ENCODE results near the gene KCNB1.
"Not testable (repeated sequence)": the region's sequence is repeated elsewhere in the genome, so short reads cannot be mapped to it uniquely, and the experiment has no call there.

Gene KCNB1

DNA sequence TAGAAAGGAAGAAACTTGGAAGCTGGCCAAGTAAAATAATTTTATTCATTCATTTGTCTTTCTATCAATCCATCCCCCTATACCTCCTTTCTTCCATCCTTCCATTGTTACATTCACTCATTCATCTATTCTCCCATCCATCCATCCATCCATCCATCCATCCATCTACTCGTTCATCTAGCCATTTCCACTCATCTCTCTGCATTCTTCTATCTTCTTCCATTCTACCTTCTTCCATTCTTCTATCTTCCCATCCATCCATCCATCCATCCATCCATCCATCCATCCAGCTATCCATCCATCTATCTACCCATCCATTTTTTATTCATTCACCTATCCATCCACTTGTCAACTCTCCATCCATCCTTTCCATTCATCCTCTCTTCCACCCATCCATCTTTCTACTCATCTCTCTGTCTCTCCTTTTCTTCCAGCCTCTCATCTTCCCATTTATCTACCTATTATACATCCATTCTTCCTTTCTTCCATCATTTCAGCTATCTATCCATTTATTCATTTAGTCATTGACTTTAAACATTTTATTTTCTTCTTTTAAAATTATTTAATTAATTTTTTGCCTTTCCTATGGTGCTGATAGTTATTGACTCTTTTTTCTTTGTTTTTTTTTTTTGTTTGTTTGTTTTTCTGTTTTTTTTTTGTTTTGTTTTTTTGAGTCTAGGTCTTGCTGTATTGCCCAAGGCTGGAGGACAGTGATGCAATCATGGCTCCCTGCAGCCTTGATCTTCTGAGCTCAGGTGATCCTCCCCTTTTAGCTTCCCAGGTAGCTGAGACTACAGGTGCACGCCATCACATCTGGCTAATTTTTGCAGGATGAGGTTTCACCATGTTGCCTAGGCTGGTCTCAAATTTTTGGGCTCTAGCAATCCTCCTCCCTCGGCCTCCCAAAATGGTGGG, 151.5 kb downstream of the KCNB1 start:
- DNase-seq: no peak

DNA sequence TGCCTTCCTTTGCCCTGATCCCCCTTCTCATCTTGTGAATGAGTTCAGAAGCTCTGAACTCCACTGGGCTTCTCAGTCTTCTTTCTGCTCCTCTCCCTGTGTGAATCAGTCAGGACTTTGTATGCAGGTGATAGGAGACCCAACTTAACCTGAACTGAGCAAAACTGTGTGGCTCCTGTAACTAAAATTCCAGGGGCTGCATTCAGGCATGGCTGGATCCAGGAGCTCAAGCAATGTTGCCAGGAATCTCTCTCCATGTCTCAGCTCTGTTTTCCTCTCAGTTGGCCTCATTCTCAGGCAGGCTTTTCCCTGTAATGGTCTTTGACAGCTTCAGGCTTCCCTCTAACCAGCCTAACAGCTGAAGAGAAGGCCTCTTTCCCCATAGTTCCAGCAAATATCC, 153.7 kb downstream of the KCNB1 start:
- DNase-seq: no peak

DNA sequence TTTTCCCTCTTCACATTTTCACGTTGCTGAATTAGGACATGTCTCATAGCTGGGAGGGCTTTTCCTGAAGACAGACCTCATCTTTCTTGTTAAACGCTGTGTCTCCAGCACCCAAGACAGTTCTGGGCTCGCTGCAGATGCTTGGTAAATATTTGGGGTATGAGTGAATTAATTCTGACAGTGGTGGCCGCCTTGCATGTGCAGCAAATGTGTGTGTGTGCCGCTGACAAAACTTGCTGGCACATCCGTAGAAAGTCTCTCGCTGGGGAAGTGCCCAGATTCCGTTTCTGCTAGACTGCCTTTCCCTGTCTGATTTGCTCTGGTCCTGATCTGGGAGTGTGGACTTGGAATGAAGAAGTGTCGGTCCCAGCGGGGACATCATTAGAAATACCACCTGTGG, 156.4 kb downstream of the KCNB1 start:
- no peak for DNase-seq

DNA sequence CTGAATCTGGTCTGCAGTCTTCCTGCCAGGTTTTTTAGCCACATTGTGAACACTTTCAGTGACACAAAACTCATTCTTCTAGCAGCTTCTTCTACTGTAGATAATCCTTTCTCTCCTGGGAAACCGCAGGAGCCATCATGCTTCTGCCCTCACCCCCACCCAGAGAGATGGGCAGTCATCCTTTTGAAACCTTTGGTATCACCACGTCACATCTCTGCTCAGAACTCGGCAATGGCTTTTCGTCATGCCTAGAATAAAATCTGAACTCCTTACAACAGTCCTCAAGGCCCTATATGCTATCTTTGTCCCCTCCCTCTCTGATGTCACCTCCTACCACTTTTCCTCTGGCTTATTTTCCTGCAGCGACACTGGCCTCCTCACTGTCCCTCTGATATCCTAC, 158.2 kb downstream of the KCNB1 start:
- no peak for DNase-seq

DNA sequence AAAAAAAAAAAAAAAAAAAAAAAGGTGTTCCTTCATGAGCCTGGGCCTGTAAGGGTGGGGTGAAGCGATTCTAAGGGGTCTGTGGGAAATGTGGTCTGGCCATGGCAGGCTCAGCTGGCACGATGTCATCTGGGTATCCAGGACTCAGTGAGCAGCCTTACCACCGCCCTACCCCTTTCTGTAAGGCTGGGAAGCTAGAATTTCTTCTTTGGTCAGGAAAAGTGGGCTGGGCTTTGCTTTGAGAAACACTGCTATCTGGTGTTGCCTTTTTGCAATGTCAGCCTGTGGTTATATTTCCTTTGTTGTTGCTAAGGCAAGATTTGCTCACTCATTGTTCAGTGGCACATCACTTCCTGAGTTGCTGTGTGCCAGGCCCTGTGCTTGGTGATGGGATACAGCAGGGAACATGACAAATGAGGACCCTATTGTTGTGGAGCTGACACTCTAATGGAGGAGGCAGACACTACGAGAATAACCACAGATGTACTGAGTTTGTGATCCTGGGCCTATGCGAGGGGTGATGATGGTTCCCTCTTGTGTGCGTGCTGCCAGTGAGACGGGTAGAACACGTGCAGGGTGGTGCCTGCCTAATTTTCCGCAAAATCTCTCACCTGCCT, 158.7 kb downstream of the KCNB1 start:
- DNase-seq: peak in 4 of 56 donors; percentile 12 to 31 (median 21)

DNA sequence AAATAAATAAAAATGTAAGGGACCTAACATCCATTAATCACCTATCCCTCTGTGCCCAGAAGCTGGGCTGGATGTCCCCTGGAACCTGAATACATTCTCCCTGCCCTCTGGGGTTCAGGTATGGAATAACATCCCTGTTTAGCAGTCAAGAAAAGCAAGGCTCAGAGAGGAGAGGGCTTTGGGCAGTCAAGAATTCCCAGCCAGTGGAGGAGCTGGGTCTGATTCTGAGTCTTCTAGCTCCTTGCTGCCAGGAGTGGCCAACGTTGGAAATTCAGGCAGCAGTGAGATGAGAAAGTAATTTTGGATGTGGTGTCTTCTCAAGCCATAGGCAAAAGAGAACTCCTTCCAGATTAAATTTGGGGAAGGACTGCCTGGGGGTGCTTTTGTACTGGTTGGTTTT, 162.0 kb downstream of the KCNB1 start:
- peak in 4 of 56 donors; percentile 8 to 16 (median 10) for DNase-seq

DNA sequence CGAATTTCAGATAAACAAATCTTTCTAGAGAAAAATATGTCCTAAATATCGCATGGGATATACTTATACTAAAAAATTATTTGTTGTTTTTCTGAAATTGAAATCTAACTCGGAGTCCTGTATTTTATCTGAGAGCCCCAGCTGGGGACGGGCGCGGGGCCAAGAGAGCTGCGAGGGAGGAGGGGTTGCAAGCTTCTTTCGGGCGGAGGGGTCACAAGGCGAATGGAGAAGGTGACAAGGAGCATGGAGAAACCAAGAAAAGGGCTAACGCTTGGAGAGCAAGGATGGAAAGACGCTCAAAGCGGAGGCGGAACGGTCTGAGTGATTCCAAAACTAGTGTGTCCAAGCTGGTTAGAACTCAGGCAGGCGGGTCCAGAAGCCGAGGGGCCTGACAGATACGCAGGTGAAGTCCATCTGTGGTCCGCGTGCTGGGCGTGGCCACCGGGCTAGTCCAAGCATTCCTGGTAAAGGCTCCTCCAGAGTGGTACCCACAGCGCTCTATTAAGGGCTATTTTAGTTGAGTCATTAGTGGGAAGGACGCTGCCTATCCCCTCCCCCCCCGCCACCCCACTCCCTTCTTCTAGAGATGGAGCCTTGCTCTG, 163.2 kb downstream of the KCNB1 start:
- DNase-seq: no peak

DNA sequence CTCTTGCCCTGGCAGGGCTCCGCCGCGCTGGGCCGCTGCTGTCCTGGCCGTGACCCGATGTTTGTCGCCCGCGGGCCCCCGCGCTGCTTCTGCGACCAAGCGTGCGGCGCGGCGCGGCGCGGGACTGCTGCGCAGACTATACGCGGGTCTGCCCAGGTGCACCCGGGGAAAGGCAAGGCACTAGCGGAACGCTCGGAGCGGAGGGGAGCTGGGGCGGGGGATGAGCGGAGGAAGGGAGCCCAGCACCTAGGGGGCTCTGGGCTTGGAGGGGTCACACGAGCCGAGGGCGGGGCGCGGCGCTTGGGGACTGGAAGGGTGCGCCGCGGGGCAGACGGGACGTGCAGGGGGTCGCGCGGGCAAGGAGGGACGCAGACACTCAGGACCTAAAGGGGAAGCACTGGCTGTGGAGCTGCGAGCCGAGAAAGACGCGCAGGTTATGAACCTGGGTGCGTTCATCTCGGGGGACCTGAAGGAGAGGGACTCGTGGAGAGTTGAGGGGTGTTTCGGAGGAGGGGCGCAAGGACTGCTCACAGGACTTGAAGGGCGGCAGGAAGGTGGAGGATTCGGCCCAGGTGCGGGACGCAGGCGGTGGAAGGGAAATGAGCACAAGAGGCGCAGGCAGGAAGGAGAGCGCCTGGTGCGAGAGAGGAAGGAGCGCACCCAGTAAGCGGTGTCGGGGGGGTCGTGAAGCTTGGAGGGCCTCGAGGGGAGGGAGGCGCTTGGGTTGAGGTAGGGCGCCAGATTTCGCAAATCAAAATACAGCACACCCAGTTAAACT, 163.8 kb downstream of the KCNB1 start:
- DNase-seq: peak in 2 of 56 donors; percentile 5 to 26

DNA sequence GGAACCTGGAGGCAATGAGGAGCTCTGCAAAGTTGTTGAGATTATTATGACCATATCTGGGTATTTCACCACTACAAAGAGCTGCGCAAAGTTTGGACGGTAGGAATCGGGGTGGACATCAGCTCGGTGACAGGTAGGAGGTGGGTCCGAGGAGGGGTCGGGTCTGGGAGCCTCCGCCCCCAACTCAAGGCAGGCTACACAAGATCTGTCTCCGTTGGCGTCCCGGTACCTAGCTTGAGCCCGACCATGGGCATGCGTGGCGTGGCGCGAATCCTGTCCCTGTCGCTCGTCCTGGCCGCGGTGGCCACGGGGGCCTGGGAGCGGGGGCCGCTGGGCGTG, 164.4 kb downstream of the KCNB1 start:
- DNase-seq: peak in 1 of 56 donors; percentile 9

DNA sequence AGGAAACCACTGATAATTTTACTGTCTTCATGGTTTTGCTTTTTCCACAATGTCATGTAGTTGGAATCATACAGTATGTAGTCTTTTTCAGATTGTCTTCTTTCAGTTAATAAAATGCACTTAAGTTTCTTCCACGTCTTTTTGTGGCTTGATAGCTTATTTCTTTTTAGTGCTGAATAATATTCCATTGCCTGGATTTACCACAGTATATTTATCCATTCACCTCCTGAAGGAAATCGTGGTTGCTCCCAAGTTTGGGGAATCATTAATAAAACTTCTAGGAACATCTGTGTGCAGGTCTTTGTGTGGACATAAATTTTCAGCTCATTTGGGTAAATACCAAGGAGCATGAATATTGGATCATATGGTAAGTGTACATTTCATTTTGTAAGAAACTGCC, 165.8 kb downstream of the KCNB1 start:
- DNase-seq: no peak

DNA sequence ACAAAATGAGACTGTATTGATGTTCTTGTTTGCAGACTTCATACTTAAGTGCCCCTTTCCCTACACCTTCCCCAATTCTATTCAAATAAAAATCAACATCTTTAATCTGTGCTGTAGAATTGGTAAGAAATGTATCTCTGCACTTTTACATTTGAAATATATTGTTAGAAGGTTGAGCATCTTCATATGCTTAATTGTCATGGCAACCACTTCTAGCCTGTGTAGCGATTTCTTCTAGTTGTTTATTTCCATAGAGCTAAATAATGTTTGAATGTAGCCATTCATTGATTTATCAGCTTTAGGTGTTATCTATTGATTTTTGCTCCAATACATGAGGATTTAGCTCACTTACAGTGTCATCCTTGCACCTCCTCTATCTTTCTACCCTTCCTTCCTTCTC, 166.9 kb downstream of the KCNB1 start:
- DNase-seq: no peak

DNA sequence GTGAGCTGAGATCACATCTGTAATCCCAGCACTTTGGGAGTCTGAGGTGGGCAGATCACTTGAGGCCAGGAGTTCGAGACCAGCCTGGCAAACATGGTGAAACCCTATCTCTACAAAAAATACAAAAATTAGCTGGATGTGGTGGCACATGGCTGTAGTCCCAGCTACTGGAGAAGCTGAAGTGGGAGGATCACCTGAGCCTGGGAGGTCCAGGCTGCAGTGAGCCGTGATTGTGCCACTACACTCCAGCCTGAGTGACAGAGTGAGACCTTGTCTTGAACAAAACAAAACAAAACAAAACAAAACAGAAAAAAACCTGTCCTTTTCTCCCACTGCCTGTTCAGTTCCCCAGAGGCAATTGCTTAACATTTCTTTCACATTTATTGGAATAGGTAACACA, 168.4 kb downstream of the KCNB1 start:
- DNase-seq: not testable (repeated sequence)

Measured in amygdala (tissue), 56 donors.